H9 (cell line): ENCODE data around the gene RNF214. TPM values are rescaled to one million over a fixed set of nuclear protein-coding genes. Genes with fewer than 3 reads are reported as not detected.

ENCODE experiments used
- DNase-seq: peaks from one replicate; pipeline ENCODE4 v3.0.0-alpha.2; 2017
- H2AFZ ChIP-seq: one replicate; pipeline ENCODE4 v1.6.1; 2013; ENCODE audit warnings: mild to moderate bottlenecking, low read length, control low read depth, moderate library complexity
- H2AK5ac ChIP-seq: 2 replicates; pipeline ENCODE4 v1.6.1; 2013; ENCODE audit warnings: low read length, control low read depth, mixed read lengths; ENCODE audit not compliant: insufficient read length
- H2BK120ac ChIP-seq: one replicate; pipeline ENCODE4 v1.6.1; 2013; ENCODE audit warnings: low read depth, mild to moderate bottlenecking, low read length, control low read depth, inconsistent platforms; ENCODE audit not compliant: poor library complexity, severe bottlenecking
- H2BK12ac ChIP-seq: 2 replicates; pipeline ENCODE4 v1.6.1; 2013; ENCODE audit warnings: low read length, control low read depth, mixed read lengths, low read depth; ENCODE audit not compliant: insufficient read length
- H2BK15ac ChIP-seq: 2 replicates; pipeline ENCODE4 v1.6.1; 2013; ENCODE audit warnings: low read depth, low read length, control low read depth
- H2BK20ac ChIP-seq: one replicate; pipeline ENCODE4 v1.6.1; 2013; ENCODE audit warnings: low read depth, mild to moderate bottlenecking, low read length, control low read depth, inconsistent platforms; ENCODE audit not compliant: poor library complexity, severe bottlenecking
- H2BK5ac ChIP-seq: 2 replicates; pipeline ENCODE4 v1.6.1; 2013; ENCODE audit warnings: low read length, control low read depth, mixed read lengths; ENCODE audit not compliant: insufficient read length
- H3K14ac ChIP-seq: 2 replicates; pipeline ENCODE4 v1.6.1; 2013; ENCODE audit warnings: low read length, control low read depth; ENCODE audit not compliant: insufficient read depth
- H3K18ac ChIP-seq: 2 replicates; pipeline ENCODE4 v1.6.1; 2013; ENCODE audit warnings: low read depth, mild to moderate bottlenecking, mixed read lengths, low read length, control low read depth; ENCODE audit not compliant: insufficient read length
- H3K23ac ChIP-seq: 2 replicates; pipeline ENCODE4 v1.6.1; 2013; ENCODE audit warnings: low read length, control low read depth, mixed read lengths, low read depth; ENCODE audit not compliant: insufficient read length
- H3K23me2 ChIP-seq: 2 replicates; pipeline ENCODE4 v1.6.1; 2013; ENCODE audit warnings: low read depth, mild to moderate bottlenecking, mixed read lengths, low read length, control low read depth; ENCODE audit not compliant: insufficient read length, poor library complexity, severe bottlenecking
- H3K27ac ChIP-seq: 2 replicates; pipeline ENCODE4 v1.5.1; 2013; ENCODE audit warnings: low read length, control low read depth, mixed read lengths, low read depth; ENCODE audit not compliant: insufficient read length
- H3K27me3 ChIP-seq: 2 replicates; pipeline ENCODE4 v1.6.1; 2013; ENCODE audit warnings: low read length, control low read depth, inconsistent platforms; ENCODE audit not compliant: insufficient read depth
- H3K4ac ChIP-seq: 2 replicates; pipeline ENCODE4 v1.6.1; 2013; ENCODE audit warnings: low read depth, mild to moderate bottlenecking, control low read depth, inconsistent platforms, low read length, moderate library complexity
- H3K4me1 ChIP-seq: 2 replicates; pipeline ENCODE4 v1.6.1; 2013; ENCODE audit warnings: low read length, control low read depth, inconsistent platforms; ENCODE audit not compliant: insufficient read depth
- H3K4me2 ChIP-seq: 2 replicates; pipeline ENCODE4 v1.6.1; 2013; ENCODE audit warnings: low read length, control low read depth, mixed read lengths; ENCODE audit not compliant: insufficient read length, insufficient read depth
- H3K56ac ChIP-seq: 2 replicates; pipeline ENCODE4 v1.6.1; 2013; ENCODE audit warnings: low read depth, mild to moderate bottlenecking, mixed read lengths, low read length, control low read depth; ENCODE audit not compliant: insufficient read length
- H3K79me1 ChIP-seq: 2 replicates; pipeline ENCODE4 v1.6.1; 2013; ENCODE audit warnings: low read depth, mild to moderate bottlenecking, moderate library complexity, low read length, control low read depth, inconsistent platforms; ENCODE audit not compliant: insufficient read depth, poor library complexity, severe bottlenecking
- H3K79me2 ChIP-seq: 2 replicates; pipeline ENCODE4 v1.6.1; 2013; ENCODE audit warnings: low read length, control low read depth, inconsistent platforms; ENCODE audit not compliant: insufficient read depth
- H3K9ac ChIP-seq: 2 replicates; pipeline ENCODE4 v1.6.1; 2013; ENCODE audit warnings: low read length, control low read depth, mixed read lengths; ENCODE audit not compliant: insufficient read length; ENCODE audit errors: extremely low read depth
- H3K9me3 ChIP-seq: one replicate; pipeline ENCODE4 v1.6.1; 2013; ENCODE audit warnings: low read depth, low read length, inconsistent platforms; ENCODE audit not compliant: control insufficient read depth
- H3T11ph ChIP-seq: one replicate; pipeline ENCODE4 v1.6.1; 2013; ENCODE audit warnings: mild to moderate bottlenecking, low read length, control low read depth, inconsistent platforms
- H4K20me1 ChIP-seq: one replicate; pipeline ENCODE4 v1.6.1; 2013; ENCODE audit not compliant: control insufficient read depth, insufficient read length, insufficient read depth
- H4K5ac ChIP-seq: 2 replicates; pipeline ENCODE4 v1.6.1; 2013; ENCODE audit warnings: low read depth, mild to moderate bottlenecking, mixed read lengths, low read length, control low read depth; ENCODE audit not compliant: insufficient read length
- H4K8ac ChIP-seq: replicated peaks from 2 replicates; pipeline ENCODE4 v1.6.1; 2013; ENCODE audit warnings: low read length, control low read depth, mixed read lengths, low read depth; ENCODE audit not compliant: insufficient read length
- H4K91ac ChIP-seq: 2 replicates; pipeline ENCODE4 v1.6.1; 2013; ENCODE audit warnings: low read depth, mild to moderate bottlenecking, moderate library complexity, mixed read lengths, low read length, control low read depth; ENCODE audit not compliant: insufficient read length
- H3K27ac Mint-ChIP-seq, 3 experiments: 2 replicates in 2 of 3; 3 replicates in 1 of 3; pipeline ENCODE4 v1.8.0; 2020 to 2021; ENCODE audit warnings: mixed read lengths in 3 of 3, mild to moderate bottlenecking in 1 of 3, moderate library complexity in 1 of 3
- H3K27me3 Mint-ChIP-seq: 2 replicates; pipeline ENCODE4 v1.8.0; 2021; ENCODE audit warnings: low read depth, mild to moderate bottlenecking, moderate library complexity, mixed read lengths
- H3K36me3 Mint-ChIP-seq, 3 experiments: 2 replicates in 2 of 3; 3 replicates in 1 of 3; pipeline ENCODE4 v1.8.0; 2020 to 2021; ENCODE audit warnings: low read depth in 3 of 3, mixed read lengths in 3 of 3; ENCODE audit not compliant: insufficient read depth in 1 of 3
- H3K4me1 Mint-ChIP-seq, 2 experiments: 2 replicates each; pipeline ENCODE4 v1.8.0; 2020; ENCODE audit warnings: mixed read lengths in 2 of 2
- H3K4me3 Mint-ChIP-seq, 2 experiments: 2 replicates in 1 of 2; 3 replicates in 1 of 2; pipeline ENCODE4 v1.8.0; 2020 to 2021; ENCODE audit warnings: mild to moderate bottlenecking in 2 of 2, mixed read lengths in 2 of 2, moderate library complexity in 1 of 2
- H3K9me3 Mint-ChIP-seq, 2 experiments: 2 replicates in 1 of 2; 3 replicates in 1 of 2; pipeline ENCODE4 v1.8.0; 2020; ENCODE audit warnings: mild to moderate bottlenecking in 2 of 2, mixed read lengths in 2 of 2, moderate library complexity in 1 of 2
- WGBS: extraction: QIAGEN DNeasy Blood & Tissue Kit; methylation state at CpG from one replicate; pipeline ENCODE4 v1.1.7; 2013; ENCODE audit warnings: missing lambda C conversion rate, low lambda C conversion rate, mixed read lengths; ENCODE audit not compliant: insufficient read length; ENCODE audit errors: extremely low coverage; 5-methylcytosine and 5-hydroxymethylcytosine counted together
- total RNA-seq: library from RNA; stranded (reverse); gene quantifications from 2 replicates; pipeline ENCODE4 v1.2.1, GENCODE V29; 2021
- TF ChIP-seq, protein P1 (sequence below): fragments of 200-600 bp; sonication (generic); conservative IDR thresholded peaks from 3 replicates; pipeline ENCODE4 v1.8.0; 2021; ENCODE audit warnings: antibody characterized with exemption, mild to moderate bottlenecking

Gene RNF214
- total RNA-seq, 1 experiment from 2014 or later: 26.0 TPM

- H2BK120ac ChIP-seq: no peak overlapping the region
- no peaks in the 10 kb centered on the region for H4K20me1 ChIP-seq
- no peaks in the 10 kb centered on the region for H3K27me3 Mint-ChIP-seq
- no peak for DNase-seq
- H2BK5ac ChIP-seq: no peak overlapping the region
- H3K4me1 Mint-ChIP-seq: no peaks in the 10 kb centered on the region; a peak in 1 of 4 replicates
- H4K8ac ChIP-seq: no peak overlapping the region
- H3K18ac ChIP-seq: no peak overlapping the region
- no peak overlapping the region for H3K9ac ChIP-seq
- H2AK5ac ChIP-seq: no peak overlapping the region
- H2AFZ ChIP-seq: no peak overlapping the region
- H3K27me3 ChIP-seq: no peaks in the 10 kb centered on the region
- no peak overlapping the region for H3K56ac ChIP-seq
- peak overlapping the region in 1 of 3 experiments; percentile 27; a peak in 1 of 7 replicates for H3K27ac Mint-ChIP-seq
- no peak overlapping the region for H2BK12ac ChIP-seq
- no peak overlapping the region for H4K5ac ChIP-seq
- no peaks in the 10 kb centered on the region for H3K9me3 ChIP-seq
- no peak overlapping the region for H2BK15ac ChIP-seq
- H3K27ac ChIP-seq: no peak overlapping the region
- TF ChIP-seq, protein P1, sequence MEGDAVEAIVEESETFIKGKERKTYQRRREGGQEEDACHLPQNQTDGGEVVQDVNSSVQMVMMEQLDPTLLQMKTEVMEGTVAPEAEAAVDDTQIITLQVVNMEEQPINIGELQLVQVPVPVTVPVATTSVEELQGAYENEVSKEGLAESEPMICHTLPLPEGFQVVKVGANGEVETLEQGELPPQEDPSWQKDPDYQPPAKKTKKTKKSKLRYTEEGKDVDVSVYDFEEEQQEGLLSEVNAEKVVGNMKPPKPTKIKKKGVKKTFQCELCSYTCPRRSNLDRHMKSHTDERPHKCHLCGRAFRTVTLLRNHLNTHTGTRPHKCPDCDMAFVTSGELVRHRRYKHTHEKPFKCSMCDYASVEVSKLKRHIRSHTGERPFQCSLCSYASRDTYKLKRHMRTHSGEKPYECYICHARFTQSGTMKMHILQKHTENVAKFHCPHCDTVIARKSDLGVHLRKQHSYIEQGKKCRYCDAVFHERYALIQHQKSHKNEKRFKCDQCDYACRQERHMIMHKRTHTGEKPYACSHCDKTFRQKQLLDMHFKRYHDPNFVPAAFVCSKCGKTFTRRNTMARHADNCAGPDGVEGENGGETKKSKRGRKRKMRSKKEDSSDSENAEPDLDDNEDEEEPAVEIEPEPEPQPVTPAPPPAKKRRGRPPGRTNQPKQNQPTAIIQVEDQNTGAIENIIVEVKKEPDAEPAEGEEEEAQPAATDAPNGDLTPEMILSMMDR: no peak
- no peak overlapping the region for H3K23ac ChIP-seq
- no peaks in the 10 kb centered on the region for H3K23me2 ChIP-seq
- WGBS: no CpG with 5 or more reads among the region's 22 CpGs
- no peaks in the 10 kb centered on the region for H3K79me2 ChIP-seq
- no peaks in the 10 kb centered on the region for H3K4me1 ChIP-seq
- peaks cover 3 to 39% (median 23%) of the 10 kb centered on the region in 3 experiments; a peak in 6 of 7 replicates for H3K36me3 Mint-ChIP-seq
- H3T11ph ChIP-seq: no peak overlapping the region
- H3K14ac ChIP-seq: no peak overlapping the region
- H2BK20ac ChIP-seq: no peak overlapping the region
- no peak overlapping the region for H3K4ac ChIP-seq
- H3K79me1 ChIP-seq: no peaks in the 10 kb centered on the region
- no peaks in the 10 kb centered on the region for H3K9me3 Mint-ChIP-seq
- no peak overlapping the region for H3K4me2 ChIP-seq
- H4K91ac ChIP-seq: no peak overlapping the region
- H3K4me3 Mint-ChIP-seq: no peak overlapping the region
These were observed 43.1 kb upstream of the RNF214 start for GRCh38 chr11:117189191-117189940.
